Measurements from ENCODE around the gene TSFM.

- TF ChIP-seq EZH2phosphoT487 (IDR thresholded peaks at IDR 0.05; ENCODE audit: insufficient read depth, low read depth): no peak
- no peak for TF ChIP-seq EZH2 (IDR thresholded peaks at IDR 0.05; ENCODE audit: insufficient read depth, poor library complexity, severe bottlenecking)
Measured at GRCh38 chr12:57761391-57761998, 21.1 kb upstream of the TSFM start.

All from GM23248 (cell line).